Transverse colon (tissue), 3 donors: ENCODE data around the gene MAGI1.

Experiments
- POLR2A ChIP-seq: fragments of 450-650 bp; IDR thresholded peaks from one replicate; pipeline ENCODE4 v1.6.1; 2016; ENCODE audit warnings: antibody characterized with exemption, mild to moderate bottlenecking, moderate library complexity
- TF ChIP-seq, protein P1 (sequence below), 5 experiments: fragments of 200-600 bp in 3 of 5; fragments of 450-650 bp in 2 of 5; sonication (generic) in 3 of 5; IDR thresholded peaks; 1 replicate in 2 of 5; 2 replicates in 3 of 5; pipeline ENCODE4 v1.5.1; 2016 to 2017; ENCODE audit warnings: antibody characterized with exemption in 5 of 5, inconsistent platforms in 3 of 5, mild to moderate bottlenecking in 2 of 5, moderate library complexity in 1 of 5

GRCh38 chr3:65438096-65438495, 600.6 kb downstream of the MAGI1 start:
- no peak for TF ChIP-seq POLR2A
- TF ChIP-seq, protein P1, sequence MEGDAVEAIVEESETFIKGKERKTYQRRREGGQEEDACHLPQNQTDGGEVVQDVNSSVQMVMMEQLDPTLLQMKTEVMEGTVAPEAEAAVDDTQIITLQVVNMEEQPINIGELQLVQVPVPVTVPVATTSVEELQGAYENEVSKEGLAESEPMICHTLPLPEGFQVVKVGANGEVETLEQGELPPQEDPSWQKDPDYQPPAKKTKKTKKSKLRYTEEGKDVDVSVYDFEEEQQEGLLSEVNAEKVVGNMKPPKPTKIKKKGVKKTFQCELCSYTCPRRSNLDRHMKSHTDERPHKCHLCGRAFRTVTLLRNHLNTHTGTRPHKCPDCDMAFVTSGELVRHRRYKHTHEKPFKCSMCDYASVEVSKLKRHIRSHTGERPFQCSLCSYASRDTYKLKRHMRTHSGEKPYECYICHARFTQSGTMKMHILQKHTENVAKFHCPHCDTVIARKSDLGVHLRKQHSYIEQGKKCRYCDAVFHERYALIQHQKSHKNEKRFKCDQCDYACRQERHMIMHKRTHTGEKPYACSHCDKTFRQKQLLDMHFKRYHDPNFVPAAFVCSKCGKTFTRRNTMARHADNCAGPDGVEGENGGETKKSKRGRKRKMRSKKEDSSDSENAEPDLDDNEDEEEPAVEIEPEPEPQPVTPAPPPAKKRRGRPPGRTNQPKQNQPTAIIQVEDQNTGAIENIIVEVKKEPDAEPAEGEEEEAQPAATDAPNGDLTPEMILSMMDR (IDR thresholded peaks at IDR 0.05): no peak
